ENCODE measurements around the gene POU2F1.
"Not testable (repeated sequence)": the region's sequence is repeated elsewhere in the genome, so short reads cannot be mapped to it uniquely, and the experiment has no call there.

GRCh38 chr1:167245168-167245567, 24.5 kb downstream of the POU2F1 start:
- TF ChIP-seq CTCF, POLR2A (IDR thresholded peaks at IDR 0.05): not testable (repeated sequence)

Data from lower leg skin (tissue), 3 donors.